COR-L47 (cell line): ENCODE results near the gene STXBP5.

Experiments used
- DNase-seq: peaks from one replicate; lab custom pipeline; 2025; lab: John Stamatoyannopoulos, UW

STXBP5 gene

DNA sequence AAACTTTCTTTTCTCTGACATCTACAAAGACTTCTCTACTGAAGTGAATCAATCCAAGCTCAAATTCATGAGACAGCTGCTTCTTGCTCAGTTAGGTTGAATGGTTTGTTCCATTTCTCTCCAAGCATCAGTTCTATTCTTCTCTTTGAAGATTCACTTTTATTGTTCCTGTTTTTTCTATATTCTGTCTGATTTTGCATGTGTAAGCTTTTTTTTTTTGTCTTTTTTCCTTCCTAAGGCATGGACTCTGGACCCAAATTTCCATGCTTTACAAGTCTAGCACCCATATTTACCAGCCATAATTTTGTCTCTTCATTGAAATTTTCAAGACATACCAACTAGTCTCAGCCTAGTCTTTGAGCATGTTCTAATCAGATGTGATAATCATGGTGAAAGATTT lies 25.9 kb upstream of the STXBP5 start:
- no peak for DNase-seq

DNA sequence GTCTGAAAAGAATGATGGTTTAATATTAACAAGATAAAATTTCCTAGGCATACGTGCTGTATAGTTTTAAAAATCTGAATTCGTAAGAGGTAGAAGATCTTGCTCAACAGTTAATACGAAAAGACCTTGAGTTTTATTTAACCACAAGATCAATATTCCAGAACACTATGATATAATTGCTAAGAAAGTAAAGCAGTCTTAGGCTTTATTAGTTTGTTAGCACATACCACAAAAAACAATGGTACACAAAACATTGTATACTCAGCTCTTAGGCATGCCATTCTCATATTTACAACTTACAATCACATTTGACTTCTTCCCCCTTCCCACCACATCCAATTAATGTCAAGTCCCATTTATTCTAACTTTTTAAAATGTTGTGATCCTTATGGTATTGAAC lies 24.4 kb upstream of the STXBP5 start:
- DNase-seq: no peak

DNA sequence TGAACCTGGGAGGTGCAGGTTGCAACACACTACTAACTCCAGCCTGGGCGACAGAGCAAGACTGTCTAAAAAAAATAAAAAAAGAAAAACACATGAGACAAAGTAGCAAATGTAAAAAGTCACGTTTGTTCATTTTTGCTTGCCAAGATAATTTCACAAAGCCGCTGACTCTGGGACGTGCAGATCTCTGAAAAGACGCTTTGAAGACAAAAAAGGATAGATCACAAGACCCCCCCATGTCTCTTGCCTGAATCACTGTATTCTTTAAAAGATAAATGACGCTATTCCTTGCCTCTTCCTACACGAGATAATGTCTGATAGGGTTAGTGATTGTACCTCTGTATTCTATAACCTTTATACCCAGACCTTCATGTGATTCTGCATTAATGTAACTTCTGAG lies 23.3 kb upstream of the STXBP5 start:
- no peak for DNase-seq

DNA sequence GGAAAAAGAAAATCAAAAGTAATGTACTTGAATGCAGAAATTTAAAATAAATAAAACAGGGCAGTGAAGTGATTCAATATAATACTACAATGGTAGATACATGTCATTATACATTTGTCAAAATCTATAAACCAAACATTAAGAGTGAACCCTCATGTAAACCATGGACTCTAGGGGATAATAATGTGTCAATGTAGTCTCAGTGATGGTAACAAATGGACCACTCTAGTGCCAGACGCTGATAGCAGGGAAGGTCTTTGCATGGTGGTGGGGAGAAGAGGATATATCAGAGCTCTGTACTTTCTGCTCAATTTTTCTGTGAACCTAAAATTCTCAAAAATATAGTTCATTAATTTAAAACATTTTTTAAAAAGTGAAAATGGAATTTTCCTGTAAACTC lies 19.8 kb upstream of the STXBP5 start:
- no peak for DNase-seq

DNA sequence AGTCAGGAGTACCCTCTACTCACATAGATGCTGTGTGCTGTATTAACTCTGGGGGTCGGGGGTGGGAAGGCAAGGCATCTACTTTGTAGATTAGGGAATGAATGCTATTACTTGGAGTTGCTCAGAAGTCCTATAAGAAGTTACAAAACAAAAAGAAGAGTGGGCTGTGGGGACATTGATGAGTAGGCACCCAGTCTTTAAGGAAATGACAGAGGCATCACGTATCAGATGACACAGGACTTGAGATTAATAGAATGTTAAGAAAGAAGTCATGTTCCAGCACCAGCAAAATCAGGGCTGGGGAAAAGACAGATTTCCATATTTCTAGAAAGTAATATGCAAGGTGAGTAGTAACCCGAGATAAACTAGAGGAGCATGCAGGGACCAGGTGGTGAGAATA lies 19.0 kb upstream of the STXBP5 start:
- no peak for DNase-seq

DNA sequence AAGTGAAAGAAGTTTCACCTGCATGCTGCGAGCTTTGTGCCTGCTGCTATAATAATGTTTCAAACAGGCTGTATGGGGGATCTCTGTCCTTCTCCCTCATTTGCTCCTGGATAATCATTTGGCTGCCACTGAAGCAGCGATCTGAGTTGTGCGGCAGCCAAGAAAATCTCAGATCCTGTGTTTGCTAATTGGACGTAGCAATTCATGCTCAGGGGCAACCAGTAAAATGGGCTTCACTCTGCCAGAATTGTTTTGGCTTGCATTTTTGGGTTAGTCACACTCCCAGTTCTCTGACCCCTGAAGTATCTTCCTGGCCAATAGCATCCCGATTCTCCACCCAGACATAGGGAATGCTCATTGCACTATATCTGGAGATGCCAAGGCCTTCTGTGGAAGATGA lies 13.7 kb upstream of the STXBP5 start:
- no peak for DNase-seq

DNA sequence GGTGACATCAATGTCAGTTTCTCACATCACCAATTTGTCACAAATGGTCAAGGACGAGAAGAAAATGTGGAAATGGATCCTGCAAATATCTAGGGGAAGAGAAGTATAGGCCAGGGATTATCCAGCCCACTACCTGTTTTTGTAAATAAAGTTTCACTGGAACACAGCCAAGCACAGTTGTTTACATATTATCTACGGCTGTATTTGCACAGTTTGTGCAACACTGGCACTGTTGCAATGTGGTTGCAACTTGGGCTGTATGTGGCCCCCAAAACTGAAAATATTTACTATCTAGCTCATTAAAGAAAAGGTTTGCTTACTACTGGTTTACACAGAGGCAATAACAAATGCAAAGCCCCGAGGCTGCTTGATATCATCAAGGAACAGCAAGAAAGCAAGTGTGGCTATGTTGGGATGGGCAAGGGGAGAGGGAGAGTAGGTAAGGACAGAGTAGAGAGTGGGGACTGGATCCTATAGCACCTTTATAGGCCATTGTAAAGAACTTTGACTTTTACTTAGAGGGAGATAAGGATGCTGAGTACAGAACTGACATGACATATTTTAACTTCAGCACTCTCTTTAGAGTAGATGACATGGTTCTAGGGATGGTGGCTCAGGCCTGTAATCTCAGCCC lies 11.8 kb upstream of the STXBP5 start:
- DNase-seq: no peak

DNA sequence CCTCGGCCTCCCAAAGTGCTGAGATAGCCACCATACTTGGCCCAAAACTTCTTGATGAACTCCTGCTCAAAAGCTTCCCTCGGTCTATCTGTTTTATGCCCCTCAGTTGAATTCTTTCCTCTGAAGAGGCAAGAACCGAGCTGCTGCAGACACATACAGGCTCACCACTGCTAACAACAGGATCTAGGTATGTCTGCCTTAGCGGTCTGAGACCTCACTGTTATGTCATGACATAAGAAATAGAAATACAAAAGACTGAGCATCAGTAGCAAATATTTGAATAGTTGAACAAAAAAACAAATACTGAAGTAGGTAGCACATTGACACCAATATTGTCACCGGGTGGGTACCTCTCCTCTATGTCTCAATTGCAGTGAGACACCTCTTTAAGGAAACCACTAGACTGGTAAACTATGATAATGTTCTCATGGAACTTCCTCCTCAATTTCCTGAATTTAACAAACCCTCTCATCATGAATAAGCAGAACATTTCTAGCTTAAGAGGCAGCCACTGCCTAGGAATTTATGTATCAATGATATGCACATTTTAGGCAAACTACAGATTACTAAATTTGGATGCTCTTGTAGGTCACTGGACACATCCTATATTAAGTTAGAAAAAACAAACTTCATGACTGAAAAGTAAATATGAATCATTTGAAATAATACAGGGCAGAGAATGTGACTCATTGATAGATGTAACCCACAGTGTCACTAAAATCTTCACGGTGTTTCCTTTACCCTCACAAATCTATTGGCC lies 9.4 kb upstream of the STXBP5 start:
- no peak for DNase-seq

DNA sequence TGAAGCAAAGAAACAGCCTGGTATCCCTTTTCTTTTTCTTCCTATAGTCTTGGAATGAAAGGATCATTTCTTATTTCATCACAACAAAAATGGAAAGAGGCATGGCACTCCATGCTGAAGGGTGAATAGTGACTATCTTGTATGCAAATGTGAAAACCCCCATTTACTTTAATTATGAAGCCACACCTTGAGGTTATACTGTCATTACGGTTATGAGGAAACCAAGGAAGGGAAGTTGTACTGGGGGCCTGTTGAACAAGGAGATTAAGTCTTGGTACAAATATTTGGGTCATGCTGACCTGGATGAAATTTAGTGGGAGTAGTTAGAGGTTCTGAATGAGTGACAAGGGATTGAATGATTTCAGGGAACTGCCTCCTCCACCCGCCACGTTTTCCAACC lies 8.7 kb upstream of the STXBP5 start:
- no peak for DNase-seq

DNA sequence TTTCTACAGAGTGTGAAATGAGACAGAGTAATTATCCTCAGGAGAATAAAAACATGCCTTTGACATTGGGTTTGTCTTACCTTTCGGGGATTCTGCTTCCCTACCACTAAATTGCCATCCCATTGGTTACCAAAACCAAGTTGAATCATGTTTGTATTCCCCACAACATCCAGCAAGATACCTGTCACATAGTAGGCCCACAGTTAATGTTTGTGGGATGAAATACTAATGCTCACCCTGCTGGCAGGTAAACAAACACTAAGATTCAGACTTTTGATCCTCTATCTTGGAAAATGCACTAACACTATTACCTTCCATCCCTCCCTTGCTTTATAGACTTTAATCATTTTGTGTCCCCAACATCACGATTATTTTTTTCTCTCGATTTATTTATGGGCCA lies 8.2 kb upstream of the STXBP5 start:
- no peak for DNase-seq

DNA sequence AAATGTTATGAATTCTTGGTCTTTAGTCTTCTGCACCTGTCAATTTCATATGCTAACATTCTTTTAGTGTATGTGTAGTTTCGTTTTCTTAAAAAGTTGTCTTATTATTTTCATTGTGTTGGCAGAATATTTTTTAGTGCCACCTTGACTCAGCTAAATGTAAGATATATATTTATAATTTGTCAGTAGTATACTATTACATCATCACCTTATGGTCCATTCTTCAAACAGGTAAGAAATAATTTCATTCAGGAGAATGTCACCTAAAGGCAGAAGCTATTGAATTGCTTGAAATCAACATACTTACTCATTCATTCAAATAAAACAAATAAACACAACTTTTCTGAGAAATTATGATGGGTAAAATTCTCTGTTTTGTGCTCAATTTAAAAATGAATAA lies 3.5 kb upstream of the STXBP5 start:
- DNase-seq: no peak

DNA sequence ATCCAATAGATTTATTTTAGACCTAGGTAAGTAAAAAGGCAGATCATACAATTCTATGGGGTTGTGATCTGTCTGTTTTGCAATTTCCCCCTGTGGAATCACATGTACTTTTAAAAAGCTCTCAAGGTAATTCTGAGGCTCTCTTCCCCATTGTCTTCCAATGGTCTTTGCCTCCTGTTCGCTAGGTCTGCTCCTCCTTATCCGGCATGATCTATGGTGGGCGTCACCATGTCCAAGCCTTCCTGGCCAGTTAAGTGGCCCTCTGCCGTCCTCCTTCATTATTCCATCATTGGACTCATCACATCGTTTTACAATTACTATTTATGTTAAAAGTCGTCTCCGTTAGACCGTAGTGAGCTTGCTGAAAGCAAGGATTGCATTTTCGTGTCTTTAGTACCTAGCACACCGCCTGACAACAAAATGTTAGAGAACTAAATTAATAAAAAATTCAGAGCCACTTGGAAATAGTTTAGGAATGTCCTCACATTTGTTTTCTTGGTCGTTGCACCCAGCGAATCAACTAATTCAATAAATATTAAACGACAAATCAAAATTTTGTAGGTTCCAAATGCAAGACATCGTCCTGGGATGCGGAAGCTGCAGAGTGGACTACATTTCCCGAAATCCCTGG lies 2.2 kb upstream of the STXBP5 start:
- peak; percentile 18 for DNase-seq

DNA sequence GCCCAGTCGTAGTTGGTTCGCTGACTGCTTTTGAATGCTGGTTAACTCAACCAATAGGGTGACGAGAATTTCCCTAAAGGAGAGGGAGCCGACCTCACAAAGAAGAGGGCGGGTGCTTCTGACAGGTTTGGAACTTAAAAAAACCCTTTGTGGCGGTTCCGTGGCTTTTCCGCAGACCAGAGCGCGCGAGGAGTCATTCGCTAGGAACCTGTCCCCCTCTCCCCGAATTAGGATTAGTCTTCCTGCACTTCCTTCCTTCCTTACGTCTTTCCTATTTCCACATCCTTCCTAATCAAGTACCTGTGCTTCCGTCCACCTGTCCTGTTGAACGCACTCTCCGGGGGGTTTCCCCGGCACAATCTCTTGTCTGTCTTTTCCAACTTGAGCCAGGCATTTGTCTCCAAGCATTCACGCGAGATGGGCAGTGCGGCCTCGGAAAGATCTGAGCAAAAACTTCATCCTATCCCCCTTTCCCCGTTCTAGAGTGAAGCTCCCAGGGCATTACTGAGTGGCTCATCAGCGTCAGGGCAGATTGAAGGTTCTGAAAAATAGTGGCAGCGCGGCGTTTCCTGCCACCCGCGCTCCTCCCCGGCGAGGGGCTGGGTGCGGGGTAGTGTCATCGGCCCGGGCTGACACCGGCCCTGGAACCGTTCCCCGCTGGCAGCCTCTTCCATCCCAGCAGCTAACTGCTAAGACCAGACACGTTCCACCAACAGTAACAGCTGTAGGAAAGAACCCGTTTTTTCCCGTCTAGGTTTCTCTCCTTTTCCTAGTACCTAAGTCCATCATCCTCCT lies 1.5 kb upstream of the STXBP5 start:
- peak; percentile 83 for DNase-seq

DNA sequence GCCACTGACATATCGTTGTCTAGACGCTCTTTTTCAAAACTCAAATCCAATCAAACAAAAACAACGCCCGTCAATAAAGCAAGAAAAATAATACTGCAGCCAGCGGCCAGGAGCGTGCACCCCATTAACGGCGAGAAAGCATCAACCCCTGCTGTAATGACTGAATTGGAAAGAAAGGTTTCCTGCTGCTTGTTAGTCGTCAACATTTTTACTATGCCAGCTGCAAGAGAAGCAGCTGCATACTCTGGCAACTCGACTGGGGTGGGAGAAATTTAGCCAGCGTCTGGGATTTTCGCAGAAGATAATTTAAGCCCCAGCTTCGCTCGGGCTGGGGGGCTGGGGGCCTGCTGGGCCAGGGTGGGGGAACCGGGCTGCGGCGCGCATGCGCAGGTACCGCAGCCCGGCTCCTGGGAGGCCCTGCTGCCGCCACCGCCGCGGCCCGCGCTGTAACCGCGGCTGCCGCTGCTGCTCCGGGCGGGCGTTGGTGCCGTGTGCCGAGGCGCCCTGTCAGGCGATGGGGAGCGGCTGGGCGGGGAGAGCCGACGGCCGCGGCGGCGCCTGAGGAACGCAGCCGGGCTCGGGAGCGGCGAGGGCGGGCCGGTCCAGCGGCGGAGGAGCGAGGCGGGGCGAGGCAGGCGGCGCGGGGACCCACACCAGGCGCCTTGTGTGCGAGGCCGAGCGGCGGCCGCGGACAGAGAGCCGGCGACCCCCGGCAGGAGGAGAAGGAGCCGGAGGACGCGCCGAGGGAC lies 732 bp upstream of the STXBP5 start:
- DNase-seq: peak; percentile 25

DNA sequence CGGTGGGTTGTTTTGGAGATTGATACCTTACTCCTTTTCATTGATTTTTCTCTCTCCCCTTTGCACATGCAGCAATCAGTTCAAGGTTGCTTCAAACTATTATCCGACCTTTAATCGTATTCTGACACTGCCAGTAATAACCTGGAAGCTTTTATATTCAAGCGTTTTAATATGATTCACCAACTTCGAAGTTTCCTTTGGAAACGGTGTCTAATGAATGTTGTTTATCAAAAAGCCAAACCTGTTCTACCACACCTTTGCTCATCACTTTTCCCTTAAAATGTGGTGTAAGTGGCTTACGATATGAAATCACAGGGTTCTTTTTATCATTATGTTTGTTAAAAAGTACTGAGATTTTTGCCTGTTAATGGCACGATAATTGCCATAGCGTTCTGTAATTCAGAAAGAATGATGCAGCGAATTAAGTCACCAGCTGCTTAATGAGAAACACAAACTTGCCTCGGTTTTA lies 660 bp downstream of the STXBP5 start:
- DNase-seq: no peak

DNA sequence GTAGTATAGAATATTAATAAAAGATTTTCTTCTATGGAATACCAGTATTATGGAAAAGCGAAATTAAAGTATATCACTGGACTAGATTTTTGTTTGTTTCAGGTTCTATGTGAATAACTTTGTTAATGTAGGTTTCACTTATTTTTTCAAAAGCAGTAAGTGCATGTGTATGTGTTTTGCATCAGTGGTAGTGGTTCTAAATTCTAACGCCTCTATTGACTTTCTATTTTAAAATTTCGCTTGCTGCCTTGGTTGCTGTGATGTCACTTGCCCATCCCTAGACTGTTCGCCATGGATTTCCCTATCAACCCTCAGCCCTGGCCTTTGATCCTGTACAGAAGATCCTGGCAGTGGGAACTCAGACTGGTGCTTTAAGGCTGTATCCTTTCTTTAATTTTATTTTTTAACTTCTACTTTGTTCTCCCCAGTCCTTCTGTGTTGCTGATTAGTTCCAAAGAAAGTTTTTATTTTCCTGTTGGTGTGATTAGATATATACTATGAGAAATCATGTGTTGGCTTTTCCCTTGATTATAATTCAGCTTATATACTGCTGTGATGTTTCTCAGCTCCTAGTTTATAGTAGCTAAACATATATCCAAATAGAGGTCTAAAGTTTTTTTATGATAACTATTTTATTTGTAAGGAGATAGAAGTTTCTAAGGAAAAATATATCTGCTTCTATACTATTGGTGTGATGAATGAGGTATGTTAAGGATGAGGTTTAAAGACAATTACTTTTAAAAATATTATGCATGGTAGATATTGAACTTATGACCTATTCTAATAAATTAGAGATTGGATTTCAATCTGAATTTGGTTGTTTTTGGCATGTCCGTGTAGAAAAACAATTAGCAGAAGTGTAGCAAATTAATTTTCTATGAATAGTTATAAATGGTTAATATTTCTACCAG lies 1.7 kb downstream of the STXBP5 start:
- no peak for DNase-seq

DNA sequence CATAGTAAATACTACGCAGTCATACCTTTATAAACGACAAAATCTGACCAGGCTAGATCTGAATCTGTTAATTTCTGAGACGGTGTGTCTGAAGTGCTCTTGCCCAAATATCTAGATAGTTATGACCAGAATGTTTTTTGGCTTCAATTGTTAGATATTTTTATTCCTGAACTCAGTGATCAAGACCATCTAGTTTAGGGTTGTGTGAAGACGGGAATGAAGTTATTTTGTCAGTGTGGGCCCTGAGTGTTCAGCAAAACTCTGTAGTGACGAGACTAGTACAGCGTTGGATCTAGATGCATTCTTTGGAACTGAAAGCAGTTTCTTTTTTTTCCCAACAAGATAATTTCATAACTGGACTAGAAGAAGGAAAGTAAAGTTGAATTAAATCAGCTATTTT lies 3.1 kb downstream of the STXBP5 start:
- no peak for DNase-seq

DNA sequence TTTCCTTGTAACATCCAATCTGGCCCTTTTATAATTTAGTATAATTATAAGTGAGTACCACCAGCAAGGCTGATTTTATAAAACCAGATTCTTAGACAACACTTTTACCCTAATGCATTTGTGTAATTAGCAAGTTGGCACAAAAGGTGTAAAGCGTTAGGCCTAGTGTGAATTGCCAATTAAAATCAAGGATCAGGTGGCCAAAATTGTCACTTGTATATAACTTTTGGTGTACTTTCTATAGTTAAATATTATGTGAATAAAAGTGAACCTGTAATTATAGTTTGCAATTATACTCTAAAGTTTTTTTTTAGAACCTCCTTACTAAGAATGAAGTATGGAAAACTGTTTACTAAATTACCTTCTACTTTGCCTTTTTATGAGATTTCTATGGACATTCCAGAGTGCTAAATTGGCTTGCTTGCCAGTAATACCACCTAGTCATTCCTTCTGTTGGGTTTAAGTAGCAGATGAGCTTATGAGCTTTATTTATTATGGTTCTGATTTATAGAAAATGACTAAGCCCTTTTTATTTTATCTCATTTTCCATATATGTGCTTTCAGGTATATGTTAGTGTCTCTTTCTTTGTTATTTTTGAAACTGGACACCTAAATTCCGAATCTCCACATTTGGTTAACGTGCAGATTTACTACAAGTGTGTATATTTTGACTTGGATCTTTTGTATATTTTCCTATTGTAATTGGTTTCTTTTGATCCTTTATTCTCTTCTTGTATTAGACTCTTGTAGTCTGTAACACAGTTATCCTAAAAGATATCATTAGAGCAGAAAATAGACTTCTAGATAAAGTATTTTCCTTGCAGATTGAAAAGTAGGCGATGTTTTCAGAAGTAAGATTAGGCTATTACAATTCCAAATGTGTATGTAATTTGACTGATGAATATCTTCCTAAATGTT lies 3.9 kb downstream of the STXBP5 start:
- DNase-seq: no peak

DNA sequence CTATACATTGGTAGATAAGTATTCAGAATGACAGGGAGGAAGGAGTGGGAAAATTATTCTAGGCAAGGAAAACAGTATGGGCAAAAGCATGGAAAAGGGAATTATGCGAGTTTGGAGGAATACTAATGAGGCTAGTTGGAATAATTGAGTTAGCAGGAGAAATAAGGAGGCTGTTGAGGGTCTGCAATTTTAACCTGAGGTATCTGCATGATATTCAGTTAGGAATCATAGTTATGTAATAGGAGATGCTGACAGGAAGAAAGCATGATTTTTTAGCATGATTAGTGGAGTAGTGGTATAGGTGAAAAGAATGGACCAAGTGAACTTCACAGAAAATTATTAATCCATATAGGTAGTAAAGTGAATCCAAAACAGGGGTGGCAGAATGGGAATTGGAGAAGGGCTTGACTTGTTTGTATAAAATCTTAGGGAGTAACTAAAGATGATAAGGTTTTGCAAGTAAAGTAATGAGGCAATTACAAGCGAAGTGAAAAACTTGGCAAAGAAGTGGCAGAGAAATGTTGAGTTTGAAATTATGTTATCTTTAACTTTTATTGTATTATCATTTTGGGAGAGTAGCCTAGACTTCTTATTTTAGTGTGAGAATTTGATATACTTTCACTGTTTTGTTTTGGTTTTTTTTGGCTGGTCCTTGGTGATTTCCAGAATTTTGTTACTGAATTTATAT lies 5.7 kb downstream of the STXBP5 start:
- DNase-seq: no peak
